ENCODE results near the gene TRIOBP. TPM values are rescaled to one million over a fixed set of nuclear protein-coding genes. Genes with fewer than 3 reads are reported as not detected.

The TRIOBP gene
- total and polyA plus RNA-seq, 2 donors (not counting 1 experiment from before 2014, with no cell fraction given) = 32.9 to 131 TPM

DNA sequence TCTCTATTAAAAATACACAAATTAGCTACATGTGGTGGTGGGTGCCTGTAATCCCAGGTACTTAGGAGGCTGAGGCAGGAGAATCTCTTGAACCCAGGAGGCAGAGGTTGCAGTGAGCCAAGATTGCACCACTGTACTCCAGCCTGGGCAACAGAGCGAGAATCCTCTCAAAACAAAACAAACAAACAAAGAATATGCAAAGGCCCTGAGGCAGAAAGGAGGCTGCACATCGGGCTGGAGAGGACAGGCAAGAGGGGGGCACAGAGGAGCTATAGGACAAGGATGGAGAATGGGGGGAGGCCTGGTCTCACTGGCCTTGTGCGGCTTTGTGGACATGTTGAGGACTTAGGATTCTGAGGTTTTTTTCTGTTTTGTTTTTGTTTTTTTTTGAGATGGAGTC, 8.4 kb downstream of the TRIOBP start:
- Histone ChIP-seq H3K9me3 (ENCODE audit: control insufficient read depth, insufficient read depth, low read depth, low read length) (no peaks in the 10 kb centered on the region), H3K4me3 (replicated peaks in 1 of 4; ENCODE audit: control extremely low read depth in 1 of 4, insufficient read depth in 1 of 4, low read depth in 3 of 4, low read length in 4 of 4) (no peak overlapping the region), H3K27me3 (ENCODE audit: control insufficient read depth, insufficient read depth, low read length) (no peaks in the 10 kb centered on the region), H3K36me3 (ENCODE audit: control insufficient read depth, insufficient read depth, low read length) (no peaks in the 10 kb centered on the region), H4K20me1 (ENCODE audit: control insufficient read depth, extremely low read depth, insufficient read depth, low read length) (no peaks in the 10 kb centered on the region), H3K79me2 (ENCODE audit: control insufficient read depth, insufficient read depth, low read length) (no peaks in the 10 kb centered on the region), H3K4me2 (ENCODE audit: extremely low read depth, insufficient read depth, low read length) (no peak overlapping the region), H3K27ac (ENCODE audit: insufficient read depth, low read length) (no peak overlapping the region), H3K4me1 (ENCODE audit: control insufficient read depth, extremely low read depth, insufficient read depth, low read length) (no peaks in the 10 kb centered on the region), H2AFZ (ENCODE audit: low read length) (no peak overlapping the region), H3K9ac (ENCODE audit: insufficient read depth, low read length) (no peak overlapping the region)
- no peak for DNase-seq (ENCODE audit: low read depth in 2 of 2)
- TF ChIP-seq, protein P1, sequence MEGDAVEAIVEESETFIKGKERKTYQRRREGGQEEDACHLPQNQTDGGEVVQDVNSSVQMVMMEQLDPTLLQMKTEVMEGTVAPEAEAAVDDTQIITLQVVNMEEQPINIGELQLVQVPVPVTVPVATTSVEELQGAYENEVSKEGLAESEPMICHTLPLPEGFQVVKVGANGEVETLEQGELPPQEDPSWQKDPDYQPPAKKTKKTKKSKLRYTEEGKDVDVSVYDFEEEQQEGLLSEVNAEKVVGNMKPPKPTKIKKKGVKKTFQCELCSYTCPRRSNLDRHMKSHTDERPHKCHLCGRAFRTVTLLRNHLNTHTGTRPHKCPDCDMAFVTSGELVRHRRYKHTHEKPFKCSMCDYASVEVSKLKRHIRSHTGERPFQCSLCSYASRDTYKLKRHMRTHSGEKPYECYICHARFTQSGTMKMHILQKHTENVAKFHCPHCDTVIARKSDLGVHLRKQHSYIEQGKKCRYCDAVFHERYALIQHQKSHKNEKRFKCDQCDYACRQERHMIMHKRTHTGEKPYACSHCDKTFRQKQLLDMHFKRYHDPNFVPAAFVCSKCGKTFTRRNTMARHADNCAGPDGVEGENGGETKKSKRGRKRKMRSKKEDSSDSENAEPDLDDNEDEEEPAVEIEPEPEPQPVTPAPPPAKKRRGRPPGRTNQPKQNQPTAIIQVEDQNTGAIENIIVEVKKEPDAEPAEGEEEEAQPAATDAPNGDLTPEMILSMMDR (conservative IDR thresholded peaks at IDR 0.05 in 1 of 2, IDR thresholded peaks at IDR 0.05 in 1 of 2; ENCODE audit: low read depth in 1 of 2, low read length in 2 of 2) = no peak
- no peak for TF ChIP-seq EZH2 (IDR thresholded peaks at IDR 0.05; ENCODE audit: low read length, missing control alignments)

DNA sequence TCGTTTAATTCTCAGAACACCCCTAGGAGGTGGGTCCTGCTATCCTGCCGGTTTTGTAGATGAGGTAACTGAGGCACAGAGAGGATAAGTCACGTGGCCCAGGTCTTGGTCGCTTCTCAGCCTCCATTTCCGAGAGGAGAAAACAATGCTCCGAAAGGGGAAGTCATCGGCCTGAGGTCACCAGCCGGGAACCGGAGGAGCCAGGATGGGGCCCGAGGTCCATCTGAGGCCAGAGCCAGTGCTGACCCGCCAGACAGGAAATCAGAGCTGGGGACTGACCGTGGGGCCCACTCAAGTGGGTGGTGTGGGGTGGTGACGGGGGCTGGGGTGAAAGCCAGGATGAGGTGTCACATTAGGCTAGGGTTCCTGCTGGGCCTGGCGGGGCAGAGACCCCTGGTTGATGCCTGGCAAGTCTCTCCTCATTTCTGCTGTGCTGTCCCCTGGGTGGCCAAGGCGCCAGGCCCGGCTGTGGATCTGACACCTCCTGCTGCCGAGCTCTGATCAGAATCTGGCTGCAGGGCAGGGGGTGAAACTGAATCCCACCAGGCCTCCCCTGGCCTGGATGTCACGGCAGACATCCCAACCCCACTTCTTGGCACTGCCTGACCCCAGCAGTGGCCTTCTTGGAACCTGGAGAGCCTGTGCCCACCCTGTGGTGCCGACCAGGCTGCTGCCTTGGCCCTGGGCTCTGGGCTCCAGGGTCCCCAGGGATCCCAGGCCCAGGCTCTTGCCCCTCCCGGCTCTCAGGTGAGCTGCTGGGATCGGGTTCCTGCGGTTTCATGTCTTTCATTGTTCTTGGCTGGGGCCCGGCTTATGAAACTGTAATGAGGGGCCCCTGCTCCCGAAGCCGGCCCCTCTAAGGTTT, 12.0 kb downstream of the TRIOBP start:
- Histone ChIP-seq H2AFZ (ENCODE audit: low read length) (no peak overlapping the region), H4K20me1 (ENCODE audit: control insufficient read depth, extremely low read depth, insufficient read depth, low read length) (no peaks in the 10 kb centered on the region), H3K9ac (ENCODE audit: insufficient read depth, low read length) (no peak overlapping the region), H3K4me2 (ENCODE audit: extremely low read depth, insufficient read depth, low read length) (no peak overlapping the region), H3K27ac (ENCODE audit: insufficient read depth, low read length) (no peak overlapping the region), H3K4me3 (replicated peaks in 1 of 4; ENCODE audit: control extremely low read depth in 1 of 4, insufficient read depth in 1 of 4, low read depth in 3 of 4, low read length in 4 of 4) (no peak overlapping the region), H3K9me3 (ENCODE audit: control insufficient read depth, insufficient read depth, low read depth, low read length) (no peaks in the 10 kb centered on the region), H3K27me3 (ENCODE audit: control insufficient read depth, insufficient read depth, low read length) (no peaks in the 10 kb centered on the region), H3K4me1 (ENCODE audit: control insufficient read depth, extremely low read depth, insufficient read depth, low read length) (no peaks in the 10 kb centered on the region), H3K79me2 (ENCODE audit: control insufficient read depth, insufficient read depth, low read length) (no peaks in the 10 kb centered on the region), H3K36me3 (ENCODE audit: control insufficient read depth, insufficient read depth, low read length) (no peaks in the 10 kb centered on the region)
- TF ChIP-seq EZH2 (IDR thresholded peaks at IDR 0.05; ENCODE audit: low read length, missing control alignments) = no peak
- TF ChIP-seq, protein P1 (conservative IDR thresholded peaks at IDR 0.05 in 1 of 2, IDR thresholded peaks at IDR 0.05 in 1 of 2; ENCODE audit: low read depth in 1 of 2, low read length in 2 of 2) = no peak
- no peak for DNase-seq (ENCODE audit: low read depth in 2 of 2)

DNA sequence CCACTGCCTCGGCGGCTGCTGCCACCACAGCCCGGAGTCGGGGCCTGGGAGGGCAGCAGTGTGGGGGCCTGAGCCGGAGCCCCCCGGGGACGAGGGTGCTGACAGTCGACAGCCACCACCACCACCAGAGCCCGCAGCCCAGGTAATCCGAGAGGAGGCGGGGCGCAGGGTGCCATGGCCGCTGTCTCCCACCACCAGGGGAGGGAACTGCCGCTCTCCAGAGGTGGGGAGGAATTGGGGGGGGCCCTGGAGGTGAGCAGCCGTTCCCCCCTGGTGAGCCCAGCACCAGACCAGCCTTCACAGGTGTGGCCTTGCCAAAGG, 12.6 kb downstream of the TRIOBP start:
- H3K4me3 ChIP-seq (replicated peaks in 1 of 4; ENCODE audit: control extremely low read depth in 1 of 4, insufficient read depth in 1 of 4, low read depth in 3 of 4, low read length in 4 of 4) = no peak overlapping the region

More for the DNA sequence above, 12.6 kb downstream of the TRIOBP start:
- Histone ChIP-seq H3K9me3 (ENCODE audit: control insufficient read depth, insufficient read depth, low read depth, low read length) (no peaks in the 10 kb centered on the region), H3K4me1 (ENCODE audit: control insufficient read depth, extremely low read depth, insufficient read depth, low read length) (no peaks in the 10 kb centered on the region), H3K9ac (ENCODE audit: insufficient read depth, low read length) (no peak overlapping the region), H3K4me2 (ENCODE audit: extremely low read depth, insufficient read depth, low read length) (no peak overlapping the region), H4K20me1 (ENCODE audit: control insufficient read depth, extremely low read depth, insufficient read depth, low read length) (no peaks in the 10 kb centered on the region), H3K27me3 (ENCODE audit: control insufficient read depth, insufficient read depth, low read length) (no peaks in the 10 kb centered on the region), H3K79me2 (ENCODE audit: control insufficient read depth, insufficient read depth, low read length) (no peaks in the 10 kb centered on the region), H3K36me3 (ENCODE audit: control insufficient read depth, insufficient read depth, low read length) (no peaks in the 10 kb centered on the region), H2AFZ (ENCODE audit: low read length) (no peak overlapping the region), H3K27ac (ENCODE audit: insufficient read depth, low read length) (no peak overlapping the region)
- TF ChIP-seq, protein P1 (conservative IDR thresholded peaks at IDR 0.05 in 1 of 2, IDR thresholded peaks at IDR 0.05 in 1 of 2; ENCODE audit: low read depth in 1 of 2, low read length in 2 of 2) = no peak
- no peak for TF ChIP-seq EZH2 (IDR thresholded peaks at IDR 0.05; ENCODE audit: low read length, missing control alignments)
- no peak for DNase-seq (ENCODE audit: low read depth in 2 of 2)
